RWPE1 (cell line): ENCODE measurements around the gene DDX5.
A peak's percentile ranks its signal among the peaks of the same experiment; 100 is the strongest.

ENCODE experiments used
- CTCF ChIA-PET: fragments of 350-600 bp; sonication (Branson Sonifier 250); formaldehyde crosslinking; extraction: SDS; loops from one replicate; lab custom pipeline; 2021; lab: Yijun Ruan, JAX
- POLR2A ChIA-PET: fragments of 400-600 bp; formaldehyde crosslinking; extraction: SDS; loops from one replicate; lab custom pipeline; 2020; ENCODE audit warnings: antibody characterized with exemption; ENCODE audit not compliant: low non-redundant PET; lab: Yijun Ruan, JAX
- DNase-seq: peaks from one replicate; pipeline ENCODE4 v3.0.0; 2012; ENCODE audit warnings: low spot score
- H3K27ac ChIP-seq: fragments of 450-650 bp; 2 replicates; pipeline ENCODE4 v1.5.1; 2017
- TF ChIP-seq, protein P1 (sequence below): fragments of 450-650 bp; conservative IDR thresholded peaks from 2 replicates; pipeline ENCODE4 v1.5.1; 2017; ENCODE audit warnings: low read depth, mild to moderate bottlenecking

Gene DDX5

DNA sequence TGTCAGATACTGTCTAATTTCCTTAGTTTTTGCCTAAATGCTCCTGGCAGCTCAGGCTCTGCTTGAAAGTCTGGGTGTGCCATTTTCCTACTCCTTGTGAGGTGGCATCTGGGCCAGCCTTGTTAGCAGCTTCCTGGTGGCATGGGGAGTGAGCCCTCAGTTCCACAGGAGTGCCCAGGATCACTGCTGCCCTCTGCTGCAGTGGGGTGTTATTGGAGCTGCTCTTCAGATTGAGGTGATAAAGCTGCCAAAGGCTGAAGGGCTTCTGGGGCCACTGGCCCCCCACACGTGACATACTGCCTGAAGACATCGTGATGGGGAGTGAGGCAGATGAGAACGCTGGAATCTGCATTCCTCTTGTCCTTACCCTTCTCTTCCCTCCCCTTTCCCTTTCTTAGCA is 28.1 kb upstream of the DDX5 start:
- POLR2A ChIA-PET = no interaction called here
- TF ChIP-seq, protein P1, sequence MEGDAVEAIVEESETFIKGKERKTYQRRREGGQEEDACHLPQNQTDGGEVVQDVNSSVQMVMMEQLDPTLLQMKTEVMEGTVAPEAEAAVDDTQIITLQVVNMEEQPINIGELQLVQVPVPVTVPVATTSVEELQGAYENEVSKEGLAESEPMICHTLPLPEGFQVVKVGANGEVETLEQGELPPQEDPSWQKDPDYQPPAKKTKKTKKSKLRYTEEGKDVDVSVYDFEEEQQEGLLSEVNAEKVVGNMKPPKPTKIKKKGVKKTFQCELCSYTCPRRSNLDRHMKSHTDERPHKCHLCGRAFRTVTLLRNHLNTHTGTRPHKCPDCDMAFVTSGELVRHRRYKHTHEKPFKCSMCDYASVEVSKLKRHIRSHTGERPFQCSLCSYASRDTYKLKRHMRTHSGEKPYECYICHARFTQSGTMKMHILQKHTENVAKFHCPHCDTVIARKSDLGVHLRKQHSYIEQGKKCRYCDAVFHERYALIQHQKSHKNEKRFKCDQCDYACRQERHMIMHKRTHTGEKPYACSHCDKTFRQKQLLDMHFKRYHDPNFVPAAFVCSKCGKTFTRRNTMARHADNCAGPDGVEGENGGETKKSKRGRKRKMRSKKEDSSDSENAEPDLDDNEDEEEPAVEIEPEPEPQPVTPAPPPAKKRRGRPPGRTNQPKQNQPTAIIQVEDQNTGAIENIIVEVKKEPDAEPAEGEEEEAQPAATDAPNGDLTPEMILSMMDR = no peak
- CTCF ChIA-PET = interaction anchor here (0.6 kb wide), 4 partner anchors 21 to 68 kb away, joined by 3 read pairs; no protein-coding TSS in a partner anchor
- H3K27ac ChIP-seq = 0 out of 2 replicates have a peak overlapping the region, but pooled peaks have one; percentile 21
- no peak for DNase-seq

DNA sequence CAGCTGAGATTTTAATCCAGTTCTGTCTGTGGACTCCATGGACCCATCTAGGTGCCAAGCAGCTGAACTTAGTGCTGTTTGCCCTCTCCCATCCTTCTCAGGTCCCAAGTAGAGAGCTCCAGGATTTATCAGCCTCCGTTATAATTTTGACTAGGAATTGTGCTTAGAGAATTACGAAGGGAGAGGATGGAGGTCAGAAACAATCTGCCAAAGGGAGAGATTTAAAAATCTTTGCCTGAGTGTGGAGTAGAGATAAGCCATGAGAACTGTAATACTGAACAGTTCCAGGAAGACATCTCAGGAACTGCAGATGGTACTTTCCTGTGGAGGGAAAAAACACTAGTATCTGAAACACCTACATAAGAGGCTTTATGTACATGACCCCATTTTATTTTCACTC is 27.7 kb upstream of the DDX5 start:
- TF ChIP-seq, protein P1 = no peak
- H3K27ac ChIP-seq = 0 out of 2 replicates have a peak overlapping the region, but pooled peaks have one; percentile 21
- ChIA-PET POLR2A (no interaction called here), CTCF (interaction anchor here (0.6 to 0.8 kb wide), 5 partner anchors 10 to 69 kb away, joined by 3 to 5 read pairs (median 3); no protein-coding TSS in a partner anchor)
- no peak for DNase-seq

DNA sequence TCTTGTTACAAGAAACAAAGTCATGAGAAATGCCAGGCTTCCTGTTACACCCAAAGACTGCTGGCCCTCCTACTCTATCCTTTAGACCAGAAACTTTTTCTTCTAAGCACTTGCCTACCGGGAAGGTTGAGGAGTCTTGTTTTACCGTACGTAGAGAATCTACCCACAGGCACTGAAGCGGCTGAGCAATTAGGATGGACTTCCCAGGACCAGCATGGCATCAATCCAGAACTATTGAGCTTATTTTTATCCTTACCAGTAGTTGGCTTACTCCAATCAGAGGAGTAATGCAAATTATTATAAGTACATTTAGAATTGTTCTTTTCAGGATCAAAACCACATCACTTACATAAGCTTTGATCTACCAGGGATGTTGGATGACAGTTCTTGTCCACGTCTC is 26.3 kb upstream of the DDX5 start:
- TF ChIP-seq, protein P1 = no peak
- ChIA-PET POLR2A (interaction anchor here (0.5 kb wide), 1 partner anchor 13 kb away, joined by 3 read pairs; no protein-coding TSS in a partner anchor), CTCF (no interaction called here)
- no peak overlapping the region for H3K27ac ChIP-seq
- DNase-seq = no peak

DNA sequence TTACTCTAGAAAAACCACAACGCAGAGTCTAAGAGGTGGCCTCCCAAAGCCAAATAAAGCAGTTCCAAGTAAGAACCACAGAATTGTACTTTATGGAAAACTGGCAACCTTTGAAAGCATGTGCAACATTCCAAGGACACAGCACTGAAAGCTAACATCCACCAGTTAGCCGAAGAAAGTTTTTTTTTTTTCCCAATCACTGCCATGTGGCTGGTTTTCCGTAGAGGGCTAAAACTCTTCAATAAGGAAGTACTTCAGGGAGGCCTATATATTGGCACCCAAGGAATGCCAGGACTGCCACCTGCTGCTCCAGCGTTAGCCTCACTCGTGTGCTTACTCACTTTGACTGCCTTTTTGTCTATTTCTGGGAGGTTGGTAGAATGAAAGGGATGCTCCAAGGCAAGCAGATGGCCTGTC is 25.9 kb upstream of the DDX5 start:
- DNase-seq = no peak
- no peak overlapping the region for H3K27ac ChIP-seq
- TF ChIP-seq, protein P1 = no peak
- ChIA-PET POLR2A (no interaction called here), CTCF (interaction anchor here (0.6 kb wide), 1 partner anchor 50 kb away, joined by 3 read pairs; no protein-coding TSS in a partner anchor)

DNA sequence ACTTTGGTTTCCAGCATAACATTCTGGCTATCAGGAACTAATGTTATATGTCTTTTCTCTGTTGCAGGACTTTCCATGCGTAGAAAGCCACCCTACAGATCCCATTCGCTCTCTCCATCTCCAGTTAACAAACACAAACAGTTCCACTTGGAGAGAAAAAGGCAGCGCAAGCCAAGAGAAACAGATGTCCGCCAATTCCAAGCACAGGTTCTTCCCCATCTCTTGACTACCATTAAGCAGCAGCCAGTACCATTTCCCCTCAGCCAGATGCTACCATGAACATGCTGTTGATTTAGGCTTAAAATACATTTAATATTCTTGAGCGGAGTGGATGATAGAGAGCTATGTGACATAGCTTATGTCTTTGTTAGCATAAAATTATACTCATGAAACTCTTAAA is 23.1 kb upstream of the DDX5 start:
- no peak overlapping the region for H3K27ac ChIP-seq
- CTCF ChIA-PET = interaction anchor here (0.7 kb wide), 1 partner anchor 1004 kb away, joined by 4 read pairs; no protein-coding TSS in a partner anchor
- TF ChIP-seq, protein P1 = no peak
- no peak for DNase-seq
- POLR2A ChIA-PET = no interaction called here

DNA sequence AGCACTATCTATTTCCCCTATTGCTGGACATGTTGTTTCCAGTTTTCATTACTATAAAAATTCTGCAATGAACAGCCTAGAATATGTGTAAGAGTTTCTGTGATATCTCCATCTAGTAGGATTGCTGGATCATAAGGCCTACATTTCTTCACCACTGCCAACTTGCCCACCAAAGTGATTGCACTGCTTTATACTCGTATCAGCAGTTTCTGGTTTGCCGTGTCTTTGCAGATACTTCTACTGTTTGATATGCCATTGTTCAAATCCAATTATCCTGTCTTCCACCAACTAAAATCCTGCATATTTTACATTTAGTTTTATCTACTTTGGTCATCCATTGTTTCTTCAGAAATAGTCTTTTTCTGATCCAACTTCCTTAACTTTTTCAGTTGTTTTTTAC is 21.8 kb upstream of the DDX5 start:
- ChIA-PET POLR2A (no interaction called here), CTCF (interaction anchor here (1.1 kb wide), 1 partner anchor 20 kb away, joined by 3 read pairs; no protein-coding TSS in a partner anchor)
- TF ChIP-seq, protein P1 = no peak
- no peak for DNase-seq
- H3K27ac ChIP-seq = no peak overlapping the region
